GDM1 (cell line): ENCODE results near the gene TCEA2.

ENCODE experiments used
- DNase-seq: peaks from one replicate; lab custom pipeline; 2025; lab: John Stamatoyannopoulos, UW

The TCEA2 gene

DNA sequence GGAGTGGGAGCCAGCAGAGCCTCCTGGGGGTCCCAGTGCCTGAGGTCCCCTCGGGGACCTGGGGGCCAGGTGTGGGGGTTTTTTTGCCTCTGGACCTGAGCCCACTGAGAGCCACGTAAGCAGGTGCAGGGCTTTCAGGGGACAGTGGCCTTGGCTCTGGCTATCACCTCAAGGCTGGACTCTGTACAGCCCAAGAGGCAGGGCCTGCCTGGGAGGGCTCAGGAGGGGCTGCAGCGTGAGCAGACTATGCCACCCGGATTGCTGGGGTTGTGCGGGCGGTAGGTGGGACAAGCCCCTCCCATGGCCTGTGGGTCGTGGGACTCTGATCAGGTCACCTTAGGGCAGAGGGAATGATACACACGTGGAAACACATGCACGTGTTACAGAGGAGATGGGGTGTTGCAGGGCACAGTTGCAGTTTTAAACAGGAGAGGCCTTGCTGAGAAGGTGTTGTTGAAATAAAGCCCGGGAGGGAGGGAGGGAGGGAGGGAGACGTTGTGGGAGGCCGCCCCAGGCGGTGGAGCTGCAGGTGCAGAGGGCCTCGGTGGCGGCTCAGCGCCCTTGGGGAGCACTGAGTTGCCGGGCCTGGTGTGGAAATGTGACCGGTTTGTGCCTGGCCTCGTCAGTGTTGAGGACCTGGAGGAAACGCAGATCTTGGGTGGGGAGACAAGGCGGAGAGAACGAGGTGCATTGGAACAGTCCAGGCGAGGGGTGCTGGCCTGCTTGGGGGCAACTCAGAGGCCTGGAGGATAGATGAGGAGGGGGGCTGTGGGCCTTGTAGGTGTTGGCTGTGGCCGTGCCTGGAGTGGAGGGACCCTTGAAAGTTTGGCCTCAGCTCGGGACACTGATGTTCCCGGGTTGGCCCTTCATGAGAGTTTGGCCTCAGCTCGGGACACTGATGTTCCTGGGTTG is 2.3 kb downstream of the TCEA2 start:
- no peak for DNase-seq

DNA sequence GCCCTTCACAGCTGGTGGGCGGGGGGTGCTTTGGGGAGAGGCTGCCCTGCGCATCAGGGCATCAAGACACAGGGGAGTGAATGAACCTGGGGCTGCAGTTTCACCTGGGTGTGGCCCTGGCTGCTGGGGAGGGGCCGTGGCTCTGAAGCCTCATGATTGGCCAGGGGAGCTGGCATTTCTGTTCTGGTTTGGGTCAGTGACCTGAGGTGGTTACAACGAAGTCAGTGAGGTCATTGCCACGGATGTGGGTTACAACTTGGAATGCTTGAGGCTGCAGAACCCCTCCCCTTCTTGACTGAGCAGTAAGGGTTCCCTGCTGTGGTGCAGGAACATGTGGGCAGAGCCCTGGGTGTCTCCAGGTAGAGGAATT is 3.0 kb downstream of the TCEA2 start:
- peak; percentile 55 for DNase-seq

DNA sequence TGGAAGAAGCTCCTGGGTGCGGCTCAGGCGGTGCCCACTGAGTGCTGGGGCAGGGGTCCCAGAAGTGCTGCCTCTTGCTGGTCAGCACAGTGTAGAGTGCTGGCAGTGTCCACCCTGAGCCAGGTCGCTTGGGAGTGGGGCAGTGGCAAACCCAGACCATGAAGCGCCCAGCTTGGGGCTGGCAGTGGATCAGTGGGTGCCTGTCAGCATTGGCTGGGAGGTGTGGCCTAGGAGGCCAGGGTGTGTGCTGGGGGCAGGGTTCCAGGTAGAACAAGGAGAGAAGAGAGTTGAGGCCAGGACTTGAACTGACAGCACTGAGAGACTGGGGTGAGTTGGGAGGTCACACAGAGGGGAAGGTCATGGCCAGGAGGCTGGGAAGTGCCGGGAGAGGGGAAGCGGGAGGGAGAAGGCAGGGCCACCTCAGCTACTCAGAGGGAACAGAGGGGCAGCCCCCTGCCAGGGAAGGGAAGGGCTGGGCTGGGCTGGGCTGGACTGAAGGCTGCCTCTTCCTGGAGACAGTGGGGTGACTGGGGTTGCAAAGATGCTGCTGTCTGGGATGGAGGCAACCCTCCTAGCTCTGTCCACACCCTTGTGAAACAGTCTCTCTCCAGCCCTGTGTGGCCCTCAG is 4.1 kb downstream of the TCEA2 start:
- DNase-seq = no peak

DNA sequence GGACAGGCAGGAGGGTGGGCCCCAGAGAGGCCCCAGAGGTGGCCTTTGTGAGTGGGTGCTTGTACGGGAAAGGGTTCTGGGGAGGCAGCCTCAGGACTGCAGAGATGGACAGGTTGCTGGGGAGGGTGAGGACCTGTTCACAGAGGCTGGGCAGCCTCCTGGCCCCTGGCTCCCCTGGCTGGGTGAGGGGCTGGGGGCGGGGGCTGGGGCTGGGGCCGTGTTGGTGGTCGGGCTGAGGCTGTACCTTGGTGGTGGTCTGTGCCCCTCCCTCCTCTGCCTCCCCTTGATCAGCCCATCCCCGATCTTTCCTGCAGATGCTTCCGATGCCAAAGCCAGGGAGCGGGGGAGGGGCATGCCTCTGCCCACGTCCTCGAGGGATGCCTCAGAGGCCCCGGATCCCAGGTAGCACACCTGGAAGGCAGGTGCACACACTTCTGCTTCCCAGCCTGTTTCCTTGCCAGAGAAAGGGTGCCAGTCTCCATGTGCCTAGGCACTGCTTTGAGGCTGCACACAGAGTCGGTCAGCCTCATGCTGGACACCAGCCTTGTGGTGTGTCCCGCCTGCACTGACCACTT is 4.8 kb downstream of the TCEA2 start:
- DNase-seq = no peak

DNA sequence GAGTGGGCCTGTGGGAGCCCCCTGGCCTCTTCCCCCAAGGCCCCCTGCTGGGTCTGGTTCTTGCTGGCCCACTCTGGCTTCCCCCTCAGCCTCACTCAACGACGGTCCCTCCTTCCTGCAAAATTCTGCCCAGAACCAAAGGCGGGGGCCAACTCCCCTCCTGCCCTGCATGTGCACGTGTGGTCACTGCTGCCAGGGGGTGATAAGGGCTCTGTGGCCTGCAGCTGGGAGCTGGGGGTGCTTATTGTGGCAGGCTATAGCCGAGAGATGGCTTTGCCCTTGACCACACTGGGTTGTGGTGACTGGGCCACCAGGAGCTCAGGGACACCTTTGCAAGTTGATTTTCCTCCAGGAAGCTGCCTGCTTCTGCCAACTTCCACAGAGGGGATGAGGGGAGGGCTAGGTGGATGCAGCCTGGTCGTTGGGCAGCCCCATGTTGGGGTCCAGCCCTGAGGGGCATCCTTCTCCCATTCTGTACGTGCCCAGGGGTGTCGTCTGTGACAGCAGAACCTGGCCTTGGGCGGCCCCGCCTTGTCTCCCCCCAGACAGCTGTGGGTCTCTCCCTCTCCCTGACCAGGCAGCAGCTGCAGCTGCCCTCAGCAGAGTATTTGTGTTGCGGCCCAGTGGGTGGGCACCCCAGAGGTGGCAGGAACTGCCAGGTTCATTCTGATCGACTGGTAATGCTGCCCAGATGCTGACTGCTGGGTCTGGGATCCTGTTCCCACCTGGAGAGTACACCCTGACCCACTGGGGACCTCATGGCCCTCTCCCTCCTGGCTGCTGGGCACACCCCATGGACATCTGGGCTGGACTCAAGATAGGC is 5.6 kb downstream of the TCEA2 start:
- DNase-seq = peak; percentile 30

DNA sequence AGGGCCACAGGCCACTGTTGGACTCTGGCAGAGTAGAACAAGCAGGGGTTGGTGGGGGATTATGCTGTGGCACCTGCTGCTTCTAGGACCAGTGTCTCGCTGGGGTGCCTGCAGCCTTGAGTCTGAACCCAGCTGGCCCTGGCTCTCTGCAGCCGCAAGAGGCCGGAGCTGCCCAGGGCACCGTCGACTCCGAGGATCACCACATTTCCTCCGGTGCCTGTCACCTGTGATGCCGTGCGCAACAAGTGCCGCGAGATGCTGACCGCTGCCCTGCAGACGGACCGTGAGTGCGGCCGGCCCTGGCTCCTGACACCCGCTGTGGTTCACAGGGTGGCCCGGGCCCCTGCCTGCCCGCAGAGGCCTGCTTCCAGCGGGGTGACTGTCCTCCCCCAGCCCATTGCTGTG is 6.2 kb downstream of the TCEA2 start:
- no peak for DNase-seq

DNA sequence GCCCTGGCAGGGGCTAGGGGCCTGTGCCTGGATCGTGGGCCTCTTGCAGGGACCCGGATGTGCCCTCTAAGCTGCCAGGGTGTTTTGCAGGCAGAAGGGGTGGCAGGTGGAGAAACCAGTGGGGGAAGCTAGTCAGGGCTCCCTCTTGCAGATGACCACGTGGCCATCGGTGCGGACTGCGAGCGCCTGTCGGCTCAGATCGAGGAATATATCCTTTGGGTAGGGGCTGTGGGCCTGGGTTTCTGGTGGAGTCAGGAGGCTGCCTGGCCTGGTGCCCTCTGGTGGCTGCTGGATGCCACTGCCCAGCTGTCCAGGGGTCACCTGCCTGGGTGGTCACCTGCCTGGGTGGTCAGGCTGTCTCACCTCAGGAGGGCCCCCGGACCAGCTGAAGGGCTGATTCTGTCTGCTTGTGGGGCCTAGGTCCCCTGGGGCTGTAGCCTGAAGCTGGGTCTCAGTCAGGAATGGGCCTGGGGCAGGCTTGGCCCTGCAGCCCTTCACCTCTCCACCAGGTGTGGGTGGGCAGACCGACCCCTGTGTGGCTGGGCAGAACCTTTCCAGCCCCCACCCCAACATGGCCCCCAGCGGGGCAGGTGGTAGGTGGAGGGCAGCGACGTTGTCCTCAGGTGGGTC is 6.7 kb downstream of the TCEA2 start:
- DNase-seq = no peak

DNA sequence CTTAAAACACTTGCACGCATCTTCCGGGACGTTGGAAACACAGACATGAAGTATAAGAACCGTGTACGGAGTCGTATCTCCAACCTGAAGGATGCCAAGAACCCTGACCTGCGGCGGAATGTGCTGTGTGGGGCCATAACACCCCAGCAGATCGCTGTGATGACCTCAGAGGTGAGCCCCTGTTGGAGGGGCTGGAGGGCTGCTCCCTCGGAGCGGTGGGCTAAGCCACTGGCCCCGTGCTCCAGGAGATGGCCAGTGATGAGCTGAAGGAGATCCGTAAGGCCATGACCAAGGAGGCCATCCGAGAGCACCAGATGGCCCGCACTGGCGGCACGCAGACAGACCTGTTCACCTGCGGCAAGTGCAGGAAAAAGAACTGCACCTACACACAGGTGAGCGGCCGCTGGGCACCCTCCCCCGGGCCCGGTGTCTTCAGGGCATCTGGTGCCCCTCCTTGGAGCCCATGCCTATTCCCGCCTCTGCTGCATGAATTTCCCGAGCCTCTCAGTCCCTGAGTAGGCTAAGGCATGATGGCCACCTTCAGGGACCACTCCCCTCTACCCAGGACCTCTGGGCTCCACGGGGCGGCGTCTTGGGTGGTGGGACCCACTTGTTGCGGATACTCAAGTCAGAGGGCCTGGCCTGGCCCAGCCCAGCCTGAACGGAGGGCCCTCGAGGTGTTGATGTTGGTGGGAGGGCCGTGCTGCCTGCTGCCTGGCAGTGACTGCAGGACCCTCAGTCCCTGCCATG is 7.4 kb downstream of the TCEA2 start:
- no peak for DNase-seq

DNA sequence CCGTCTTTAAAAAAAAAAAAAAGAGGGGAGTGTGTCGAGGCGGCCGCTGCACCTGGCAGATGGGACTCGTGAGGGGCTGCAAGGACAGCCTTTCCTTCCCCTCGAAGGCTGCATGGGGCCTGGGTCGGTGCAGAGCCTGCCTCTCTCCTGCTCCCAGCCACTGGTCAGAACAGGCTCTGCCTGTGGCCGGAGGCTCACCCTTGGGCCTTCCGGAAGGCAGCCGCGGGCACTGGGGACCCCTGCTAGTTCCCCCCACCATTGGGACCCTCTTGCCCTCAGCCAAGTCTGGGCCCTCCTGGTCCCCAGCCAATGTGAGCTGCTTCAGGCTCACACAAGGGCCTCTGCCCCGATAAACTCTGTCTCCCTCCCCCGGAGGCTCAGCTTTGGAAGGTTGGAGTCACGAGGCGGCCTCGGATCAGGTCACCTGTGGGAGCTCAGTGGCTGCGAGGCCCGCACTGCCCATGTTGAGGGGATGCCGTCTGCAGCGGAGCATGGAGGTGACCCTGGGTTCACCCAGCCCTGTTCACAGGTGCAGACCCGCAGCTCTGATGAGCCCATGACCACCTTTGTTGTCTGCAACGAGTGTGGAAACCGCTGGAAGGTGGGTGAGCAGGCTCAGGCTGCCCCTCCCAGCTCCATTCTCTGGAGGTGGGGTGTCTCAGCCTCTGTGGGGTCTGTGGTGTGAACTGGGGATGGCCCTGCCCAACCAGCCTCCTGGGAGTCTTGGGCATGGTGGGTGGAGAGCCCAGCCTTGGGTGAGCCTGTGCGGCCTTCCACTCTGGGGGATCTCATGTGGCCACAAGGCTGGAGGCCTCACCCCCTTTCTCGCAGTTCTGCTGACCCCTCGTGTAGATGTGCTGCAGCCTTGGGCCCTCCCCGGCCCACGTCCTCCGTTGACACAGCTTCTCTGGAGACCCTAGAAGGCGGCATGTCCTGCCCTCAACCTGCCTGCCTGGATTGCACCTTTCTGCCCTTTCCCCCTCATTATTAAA is 8.6 kb downstream of the TCEA2 start:
- no peak for DNase-seq

DNA sequence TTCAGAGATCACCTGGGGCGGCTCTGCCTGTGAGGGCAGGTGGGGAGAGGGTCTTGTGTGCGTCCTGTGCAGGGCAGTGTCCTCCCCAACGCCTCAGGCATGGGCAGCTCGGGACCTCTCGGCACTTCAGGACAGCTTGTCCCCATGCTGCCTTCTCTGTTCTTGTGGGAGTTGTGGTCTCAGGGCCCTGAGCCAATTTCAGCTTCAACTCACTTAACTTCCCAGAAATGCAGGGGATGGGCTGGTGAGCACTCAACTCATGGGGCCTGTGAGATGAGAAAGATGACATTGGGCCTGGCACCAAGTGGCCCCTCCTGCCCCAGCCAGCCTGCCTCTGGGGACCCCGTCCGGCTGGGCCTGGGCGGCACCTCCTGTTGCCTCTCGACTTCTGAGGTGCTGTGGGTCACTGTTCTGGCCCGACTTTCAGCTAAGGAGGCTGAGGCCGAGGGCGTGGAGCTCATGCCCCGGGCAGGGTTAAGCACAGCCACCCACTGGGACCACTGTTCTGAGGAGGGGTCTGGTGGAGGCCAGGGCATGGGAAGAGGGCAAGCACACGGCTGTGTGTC is 9.6 kb downstream of the TCEA2 start:
- no peak for DNase-seq

DNA sequence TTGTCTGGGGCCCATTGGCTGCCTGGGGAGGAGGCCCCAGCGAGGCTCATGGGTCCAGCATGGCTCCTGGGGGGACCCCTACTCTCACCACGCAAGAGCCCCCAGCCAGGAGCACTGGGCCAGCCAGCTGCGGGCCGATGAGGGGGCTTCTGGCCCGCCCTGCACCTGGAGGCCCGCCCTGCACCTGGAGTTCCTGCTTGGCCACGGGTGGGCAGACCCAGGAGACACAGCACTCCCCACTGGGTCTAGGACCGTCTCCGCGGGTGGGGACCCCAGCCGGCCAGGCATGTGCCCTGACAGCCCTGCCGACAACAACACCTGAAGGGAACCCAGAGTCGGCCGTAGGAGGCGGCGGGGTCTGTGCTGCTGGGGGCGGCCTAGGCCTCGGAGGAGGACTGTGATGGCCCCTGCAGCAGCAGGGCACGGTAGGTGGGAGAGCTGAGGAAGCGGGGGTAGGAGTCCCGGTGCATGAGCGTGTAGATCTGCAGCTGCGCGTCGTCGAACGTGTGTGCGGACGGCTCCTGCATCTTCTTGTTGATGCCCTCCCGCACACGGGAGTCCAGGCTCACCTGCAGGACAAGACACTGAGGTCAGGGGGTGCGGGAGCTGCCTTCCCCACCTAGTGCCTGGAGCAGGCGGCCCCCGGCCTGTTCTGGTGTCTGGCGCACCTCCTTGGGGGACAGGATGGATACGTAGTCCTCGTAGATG is 10.6 kb downstream of the TCEA2 start:
- DNase-seq = no peak

DNA sequence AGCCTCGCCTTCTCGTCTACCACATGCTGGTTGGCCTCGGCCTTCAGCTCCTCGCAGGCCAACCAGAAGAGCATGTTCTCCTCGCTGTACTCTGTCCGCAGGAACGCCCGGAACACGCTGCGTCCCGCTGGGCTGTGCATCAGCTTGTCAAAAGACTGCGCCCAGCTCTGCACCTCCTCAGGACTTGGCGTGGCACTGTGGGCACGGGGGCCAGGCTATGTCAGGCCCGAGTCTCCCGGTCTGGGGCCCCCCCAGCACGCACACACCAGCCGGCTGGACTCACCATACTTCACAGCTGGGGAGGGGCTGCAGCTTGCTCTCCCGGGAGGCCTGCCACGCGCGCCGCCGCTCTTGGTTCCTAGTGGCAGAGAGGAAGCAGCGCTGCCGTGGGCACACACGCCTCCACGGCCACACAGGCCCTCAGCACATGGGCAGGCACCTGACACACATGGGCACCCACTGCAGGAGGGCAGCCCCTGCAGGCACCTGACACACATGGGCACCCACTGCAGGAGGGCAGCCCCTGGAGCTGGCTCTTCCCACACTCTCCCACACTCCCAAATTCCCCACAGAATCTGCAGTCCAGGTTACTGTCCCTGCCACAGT is 11.3 kb downstream of the TCEA2 start:
- DNase-seq = no peak

DNA sequence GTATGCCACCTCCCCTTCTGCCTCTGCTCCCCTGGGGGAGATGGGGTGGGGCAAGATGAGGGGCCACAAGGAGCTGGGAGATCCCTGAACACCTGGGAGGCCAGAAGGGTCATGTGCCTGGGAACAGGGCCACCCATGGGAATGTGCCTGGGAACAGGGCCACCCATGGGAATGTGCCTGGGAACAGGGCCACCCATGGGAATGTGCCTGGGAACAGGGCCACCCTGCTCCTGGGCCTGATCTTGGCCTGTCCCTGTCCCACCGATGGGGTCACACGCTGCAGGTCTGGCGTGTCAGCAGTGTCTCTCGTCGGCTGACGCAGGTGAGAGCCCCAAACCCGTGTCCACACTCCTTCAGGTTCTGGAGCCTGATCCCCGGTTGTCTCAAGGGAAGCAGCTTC is 12.0 kb downstream of the TCEA2 start:
- no peak for DNase-seq

DNA sequence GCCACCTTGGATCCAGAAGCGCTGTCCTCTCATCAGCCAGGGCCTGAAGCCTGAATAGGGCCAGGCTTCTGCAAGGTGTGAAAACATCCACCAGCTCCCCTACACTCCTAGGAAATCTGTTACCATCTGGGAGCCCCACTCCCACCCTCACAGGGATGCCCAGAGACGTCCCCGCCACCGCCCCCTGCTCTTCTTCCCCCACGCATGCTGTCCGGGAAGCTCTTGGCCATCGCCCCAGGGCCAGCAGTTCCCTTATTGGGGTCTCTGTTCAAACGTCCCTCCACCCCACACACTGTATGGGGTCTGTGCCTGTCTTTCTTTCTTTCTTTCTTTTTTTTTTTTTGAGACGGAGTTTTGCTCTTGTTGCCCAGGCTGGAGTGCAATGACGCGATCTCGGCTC is 12.6 kb downstream of the TCEA2 start:
- DNase-seq = no peak

DNA sequence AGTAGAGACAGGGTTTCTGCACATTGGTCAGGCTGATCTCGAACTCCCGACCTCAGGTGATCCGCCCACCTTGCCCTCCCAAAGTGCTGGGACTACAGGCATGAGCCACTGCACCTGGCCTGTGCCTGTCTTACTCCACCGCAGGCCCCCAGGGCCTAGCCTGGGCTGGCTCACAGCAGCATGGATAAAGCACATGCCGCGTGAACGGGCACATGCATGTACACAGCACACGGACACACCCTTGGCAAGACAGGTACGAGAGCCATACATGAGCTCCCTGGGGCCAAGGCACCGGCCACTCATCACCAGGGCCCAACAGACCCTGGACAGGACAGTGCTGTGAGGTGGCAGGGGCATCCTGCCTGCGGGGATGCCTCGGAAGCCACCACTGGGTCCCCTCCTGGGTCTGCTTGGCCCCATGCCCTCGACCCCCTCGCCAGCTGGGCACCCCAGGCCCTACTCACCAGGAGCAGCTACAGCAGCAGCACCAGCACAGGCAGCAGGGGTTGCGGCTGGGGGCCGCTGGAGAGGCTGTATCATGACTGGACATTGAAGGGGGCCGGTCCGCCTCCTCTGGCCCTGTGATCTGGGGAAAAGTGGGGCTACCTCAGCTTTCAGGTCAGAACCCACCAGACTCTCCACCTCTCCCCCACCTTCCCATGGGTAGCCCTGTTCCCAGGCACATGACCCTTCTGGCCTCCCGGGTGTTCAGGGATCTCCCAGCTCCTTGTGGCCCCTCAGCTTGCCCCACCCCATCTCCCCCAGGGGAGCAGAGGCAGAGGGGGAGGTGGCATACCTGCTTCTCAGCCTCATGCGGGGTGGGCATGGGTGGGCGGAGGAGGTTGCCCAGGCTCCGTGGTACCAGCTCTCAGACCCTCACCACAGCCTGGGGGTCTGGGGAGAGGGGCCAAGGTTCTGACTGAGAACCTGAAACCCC is 13.3 kb downstream of the TCEA2 start:
- no peak for DNase-seq

DNA sequence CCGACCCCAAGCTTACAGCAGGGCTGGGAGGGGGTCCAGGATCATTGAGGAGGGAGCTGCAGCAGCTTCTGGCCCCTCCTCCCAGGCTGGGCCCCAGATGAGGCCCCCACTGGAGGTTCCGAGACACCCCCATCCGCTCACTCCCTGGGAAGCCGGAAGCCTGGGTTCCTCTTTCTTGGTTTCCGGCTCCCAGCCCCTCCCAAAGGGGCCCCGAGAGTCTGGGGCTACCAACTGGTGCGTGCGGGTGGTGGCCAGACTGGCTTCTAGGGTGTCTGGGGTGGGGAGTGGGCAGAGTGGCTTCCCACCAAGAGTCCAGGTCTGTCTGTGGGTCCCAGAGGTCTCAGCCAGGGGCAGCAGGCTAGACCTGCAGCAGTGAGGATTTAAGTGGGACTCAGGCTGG is 14.1 kb downstream of the TCEA2 start:
- peak; percentile 84 for DNase-seq

DNA sequence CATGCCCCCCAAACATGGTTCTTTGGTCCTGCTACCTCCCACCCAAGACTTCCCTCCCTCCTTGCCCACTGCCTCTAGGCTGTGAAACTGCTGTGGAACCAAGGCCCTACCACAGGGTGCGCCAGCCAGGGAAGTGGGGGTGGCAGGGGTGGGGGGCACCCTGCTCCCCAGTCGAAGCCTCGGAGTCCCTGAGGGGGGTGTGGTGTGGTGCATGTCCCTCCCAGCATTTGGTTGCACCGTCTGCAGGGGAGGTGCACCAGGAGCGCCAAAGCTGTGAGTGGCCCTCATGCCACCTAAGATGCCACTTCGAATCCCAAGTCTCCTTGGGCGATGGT is 14.5 kb downstream of the TCEA2 start:
- DNase-seq = no peak
